ENCODE measurements around the gene CUEDC2.

The CUEDC2 gene

GRCh38 chr10:102467318-102467717 is 34.9 kb upstream of the CUEDC2 start:
- H3K36me3 ChIP-seq (ENCODE audit: control insufficient read depth in 1 of 2, insufficient read depth in 2 of 2, low read length in 2 of 2): no peaks in the 10 kb centered on the region

GRCh38 chr10:102465466-102465865 is 33.1 kb upstream of the CUEDC2 start:
- Histone ChIP-seq H3K9me3 (ENCODE audit: control insufficient read depth in 1 of 2, low read length in 2 of 2) (no peaks in the 10 kb centered on the region), H3K4me3 (ENCODE audit: low read depth in 1 of 2, low read length in 2 of 2) (no peak overlapping the region), H3K4me1 (ENCODE audit: control insufficient read depth in 1 of 2, insufficient read depth in 2 of 2, low read length in 2 of 2) (peaks cover 23 to 25% of the 10 kb centered on the region in 2 donors), H3K27ac (ENCODE audit: low read depth, low read length) (no peak overlapping the region), H3K27me3 (ENCODE audit: control insufficient read depth in 1 of 2, insufficient read depth in 2 of 2, low read length in 2 of 2) (no peaks in the 10 kb centered on the region), H3K36me3 (ENCODE audit: control insufficient read depth in 1 of 2, insufficient read depth in 2 of 2, low read length in 2 of 2) (no peaks in the 10 kb centered on the region), H3K9ac (ENCODE audit: low read depth in 1 of 2, low read length in 2 of 2) (no peak overlapping the region)

More at GRCh38 chr10:102467318-102467717, 34.9 kb upstream of the CUEDC2 start:
- no peaks in the 10 kb centered on the region for H3K27me3 ChIP-seq (ENCODE audit: control insufficient read depth in 1 of 2, insufficient read depth in 2 of 2, low read length in 2 of 2)
- peaks cover 14% of the 10 kb centered on the region in 2 donors for H3K4me1 ChIP-seq (ENCODE audit: control insufficient read depth in 1 of 2, insufficient read depth in 2 of 2, low read length in 2 of 2)
- H3K9me3 ChIP-seq (ENCODE audit: control insufficient read depth in 1 of 2, low read length in 2 of 2): no peaks in the 10 kb centered on the region
- H3K4me3 ChIP-seq (ENCODE audit: low read depth in 1 of 2, low read length in 2 of 2): no peak overlapping the region
- no peak overlapping the region for H3K9ac ChIP-seq (ENCODE audit: low read depth in 1 of 2, low read length in 2 of 2)
- no peak overlapping the region for H3K27ac ChIP-seq (ENCODE audit: low read depth, low read length)

GRCh38 chr10:102463983-102464382 is 31.6 kb upstream of the CUEDC2 start:
- Histone ChIP-seq H3K4me3 (ENCODE audit: low read depth in 1 of 2, low read length in 2 of 2) (no peak overlapping the region), H3K27ac (ENCODE audit: low read depth, low read length) (no peak overlapping the region), H3K36me3 (ENCODE audit: control insufficient read depth in 1 of 2, insufficient read depth in 2 of 2, low read length in 2 of 2) (no peaks in the 10 kb centered on the region), H3K9me3 (ENCODE audit: control insufficient read depth in 1 of 2, low read length in 2 of 2) (no peaks in the 10 kb centered on the region), H3K27me3 (ENCODE audit: control insufficient read depth in 1 of 2, insufficient read depth in 2 of 2, low read length in 2 of 2) (no peaks in the 10 kb centered on the region), H3K4me1 (ENCODE audit: control insufficient read depth in 1 of 2, insufficient read depth in 2 of 2, low read length in 2 of 2) (peaks cover 23 to 25% of the 10 kb centered on the region in 2 donors), H3K9ac (ENCODE audit: low read depth in 1 of 2, low read length in 2 of 2) (no peak overlapping the region)

DNA sequence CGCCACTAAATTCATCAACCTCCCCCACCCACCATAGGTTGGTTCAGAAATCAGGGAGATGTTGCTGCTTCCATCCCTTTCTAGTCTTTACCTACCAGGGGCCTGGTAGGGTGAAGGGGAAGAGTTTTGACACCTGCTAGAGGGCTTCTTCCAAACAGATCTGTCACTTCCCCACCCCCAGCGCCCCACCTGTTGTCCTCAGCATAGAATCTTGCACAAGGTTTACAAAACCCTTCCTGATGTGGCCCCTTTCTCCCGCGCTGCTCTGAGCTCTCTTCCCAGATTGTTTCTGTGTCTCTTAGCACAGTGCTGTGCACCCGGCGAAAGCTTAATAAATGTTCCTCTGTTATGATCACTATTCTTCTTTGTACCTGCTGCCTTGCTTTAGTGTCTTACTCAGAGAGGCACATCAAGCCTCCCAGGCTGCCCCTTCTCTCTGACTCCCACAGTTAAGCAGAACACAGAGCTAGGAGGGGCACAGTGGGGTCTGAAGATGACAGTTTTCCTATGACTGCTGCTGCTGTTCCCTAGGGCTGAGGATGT is 30.2 kb upstream of the CUEDC2 start:
- Histone ChIP-seq H3K9me3 (ENCODE audit: control insufficient read depth in 1 of 2, low read length in 2 of 2) (no peaks in the 10 kb centered on the region), H3K9ac (ENCODE audit: low read depth in 1 of 2, low read length in 2 of 2) (peak overlapping the region; percentile 1 to 30), H3K27ac (ENCODE audit: low read depth, low read length) (no peak overlapping the region), H3K27me3 (ENCODE audit: control insufficient read depth in 1 of 2, insufficient read depth in 2 of 2, low read length in 2 of 2) (no peaks in the 10 kb centered on the region), H3K36me3 (ENCODE audit: control insufficient read depth in 1 of 2, insufficient read depth in 2 of 2, low read length in 2 of 2) (no peaks in the 10 kb centered on the region), H3K4me1 (ENCODE audit: control insufficient read depth in 1 of 2, insufficient read depth in 2 of 2, low read length in 2 of 2) (peaks cover 23 to 25% of the 10 kb centered on the region in 2 donors), H3K4me3 (ENCODE audit: low read depth in 1 of 2, low read length in 2 of 2) (peak overlapping the region; percentile 23 to 50)

DNA sequence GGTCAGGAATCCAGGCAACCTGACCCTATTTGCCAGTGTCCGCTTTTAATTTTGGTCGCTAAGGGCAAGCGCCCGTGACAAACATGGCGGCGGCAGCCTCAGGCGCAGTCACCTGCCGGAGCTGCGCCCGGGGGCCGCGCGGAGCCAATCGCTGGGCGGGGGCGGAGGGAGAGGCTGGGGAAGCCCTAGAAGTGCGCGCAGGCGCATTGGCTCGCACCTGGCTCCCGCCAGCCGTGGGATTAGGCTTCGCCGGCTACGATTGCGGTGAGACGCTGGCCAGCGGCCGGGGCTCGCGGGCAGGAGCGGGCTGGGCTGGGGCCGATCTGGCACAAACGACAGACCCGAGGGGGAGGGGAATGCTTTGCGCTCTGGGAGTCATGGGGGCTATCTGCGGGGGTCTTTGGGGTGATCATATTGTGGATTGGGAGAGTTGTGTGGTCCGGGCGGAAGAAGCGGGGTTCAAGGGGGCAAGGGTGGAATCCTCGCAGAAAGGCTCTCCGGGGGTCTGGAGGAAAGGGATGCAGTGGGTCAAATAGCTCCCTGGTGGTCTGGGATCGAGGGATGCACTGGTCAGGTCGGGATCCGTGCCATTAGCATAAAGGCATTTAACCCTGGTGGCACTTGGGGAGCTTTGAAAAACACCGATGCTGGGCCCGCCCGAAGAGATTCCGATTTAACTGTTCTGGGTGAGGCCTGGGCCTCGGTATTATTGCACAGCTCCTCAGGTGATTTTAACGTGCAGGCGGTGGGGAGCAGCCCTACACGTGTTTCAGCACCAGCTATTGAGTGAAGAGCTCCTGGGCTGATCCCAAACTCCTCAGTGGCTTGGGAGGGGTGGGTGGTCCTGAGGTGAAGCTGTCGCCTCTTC is 29.0 kb upstream of the CUEDC2 start:
- Histone ChIP-seq H3K27ac (ENCODE audit: low read depth, low read length) (no peak overlapping the region), H3K9ac (ENCODE audit: low read depth in 1 of 2, low read length in 2 of 2) (peak overlapping the region; percentile 71)

DNA sequence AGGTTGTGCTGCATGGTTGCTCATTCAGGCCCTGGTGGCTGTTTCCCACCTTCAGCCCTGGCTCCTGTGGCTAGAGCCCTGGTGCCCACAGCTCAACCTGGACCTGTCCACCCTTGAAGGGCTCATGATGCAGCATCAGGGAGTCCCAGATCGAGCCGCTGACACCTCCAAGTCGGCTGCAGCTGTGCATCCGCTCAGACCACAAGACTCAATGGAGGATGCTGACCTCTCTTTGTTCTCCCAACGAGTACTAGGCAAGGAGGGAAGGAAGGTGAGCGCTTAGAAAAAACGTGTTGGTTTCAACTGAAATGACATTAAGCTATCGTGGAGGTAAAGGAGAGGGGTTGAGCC is 28.4 kb upstream of the CUEDC2 start:
- peak overlapping the region; percentile 65 to 71 for H3K9ac ChIP-seq (ENCODE audit: low read depth in 1 of 2, low read length in 2 of 2)

More for the DNA sequence above, 29.0 kb upstream of the CUEDC2 start:
- peak overlapping the region; percentile 76 to 87 for H3K4me3 ChIP-seq (ENCODE audit: low read depth in 1 of 2, low read length in 2 of 2)
- no peaks in the 10 kb centered on the region for H3K9me3 ChIP-seq (ENCODE audit: control insufficient read depth in 1 of 2, low read length in 2 of 2)
- H3K27me3 ChIP-seq (ENCODE audit: control insufficient read depth in 1 of 2, insufficient read depth in 2 of 2, low read length in 2 of 2): no peaks in the 10 kb centered on the region
- H3K36me3 ChIP-seq (ENCODE audit: control insufficient read depth in 1 of 2, insufficient read depth in 2 of 2, low read length in 2 of 2): peaks cover 0 to under 1% of the 10 kb centered on the region in 2 donors
- H3K4me1 ChIP-seq (ENCODE audit: control insufficient read depth in 1 of 2, insufficient read depth in 2 of 2, low read length in 2 of 2): peaks cover 23 to 25% of the 10 kb centered on the region in 2 donors

DNA sequence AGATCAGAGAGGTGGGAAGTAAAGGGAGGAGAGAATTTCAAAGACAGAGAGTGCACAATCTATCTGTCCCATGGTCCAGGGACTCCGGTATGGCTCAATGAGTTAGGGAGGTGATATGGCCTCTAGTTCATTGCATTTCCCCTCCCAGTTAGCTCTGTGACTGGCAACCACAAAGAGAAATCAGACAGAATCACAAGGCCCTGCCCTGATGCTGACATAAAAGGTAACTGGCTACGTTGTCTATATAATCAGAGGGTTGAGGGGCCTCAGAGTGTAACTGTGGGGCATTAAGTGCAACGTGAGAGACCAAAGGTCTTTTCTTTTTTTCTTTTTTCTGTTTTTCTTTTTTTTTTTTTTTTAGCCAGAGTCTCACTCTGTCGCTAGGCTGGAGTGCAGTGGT is 26.3 kb upstream of the CUEDC2 start:
- peaks cover 0 to 9% of the 10 kb centered on the region in 2 donors for H3K36me3 ChIP-seq (ENCODE audit: control insufficient read depth in 1 of 2, insufficient read depth in 2 of 2, low read length in 2 of 2)
- H3K9me3 ChIP-seq (ENCODE audit: control insufficient read depth in 1 of 2, low read length in 2 of 2): no peaks in the 10 kb centered on the region
- H3K27ac ChIP-seq (ENCODE audit: low read depth, low read length): no peak overlapping the region
- peaks cover 20 to 21% of the 10 kb centered on the region in 2 donors for H3K4me1 ChIP-seq (ENCODE audit: control insufficient read depth in 1 of 2, insufficient read depth in 2 of 2, low read length in 2 of 2)
- no peak overlapping the region for H3K4me3 ChIP-seq (ENCODE audit: low read depth in 1 of 2, low read length in 2 of 2)
- H3K9ac ChIP-seq (ENCODE audit: low read depth in 1 of 2, low read length in 2 of 2): no peak overlapping the region
- no peaks in the 10 kb centered on the region for H3K27me3 ChIP-seq (ENCODE audit: control insufficient read depth in 1 of 2, insufficient read depth in 2 of 2, low read length in 2 of 2)

More for the DNA sequence above, 28.4 kb upstream of the CUEDC2 start:
- no peaks in the 10 kb centered on the region for H3K27me3 ChIP-seq (ENCODE audit: control insufficient read depth in 1 of 2, insufficient read depth in 2 of 2, low read length in 2 of 2)
- H3K36me3 ChIP-seq (ENCODE audit: control insufficient read depth in 1 of 2, insufficient read depth in 2 of 2, low read length in 2 of 2): peaks cover 0 to 7% of the 10 kb centered on the region in 2 donors
- H3K27ac ChIP-seq (ENCODE audit: low read depth, low read length): no peak overlapping the region
- H3K4me1 ChIP-seq (ENCODE audit: control insufficient read depth in 1 of 2, insufficient read depth in 2 of 2, low read length in 2 of 2): peaks cover 23 to 25% of the 10 kb centered on the region in 2 donors
- peak overlapping the region; percentile 76 to 87 for H3K4me3 ChIP-seq (ENCODE audit: low read depth in 1 of 2, low read length in 2 of 2)
- H3K9me3 ChIP-seq (ENCODE audit: control insufficient read depth in 1 of 2, low read length in 2 of 2): no peaks in the 10 kb centered on the region

GRCh38 chr10:102457591-102458150 is 25.3 kb upstream of the CUEDC2 start:
- no peak overlapping the region for H3K4me3 ChIP-seq (ENCODE audit: low read depth in 1 of 2, low read length in 2 of 2)
- no peaks in the 10 kb centered on the region for H3K9me3 ChIP-seq (ENCODE audit: control insufficient read depth in 1 of 2, low read length in 2 of 2)
- H3K27me3 ChIP-seq (ENCODE audit: control insufficient read depth in 1 of 2, insufficient read depth in 2 of 2, low read length in 2 of 2): no peaks in the 10 kb centered on the region
- no peak overlapping the region for H3K27ac ChIP-seq (ENCODE audit: low read depth, low read length)
- no peak overlapping the region for H3K9ac ChIP-seq (ENCODE audit: low read depth in 1 of 2, low read length in 2 of 2)
- peaks cover 0 to 10% of the 10 kb centered on the region in 2 donors for H3K36me3 ChIP-seq (ENCODE audit: control insufficient read depth in 1 of 2, insufficient read depth in 2 of 2, low read length in 2 of 2)
- peaks cover 13% of the 10 kb centered on the region in 2 donors for H3K4me1 ChIP-seq (ENCODE audit: control insufficient read depth in 1 of 2, insufficient read depth in 2 of 2, low read length in 2 of 2)

GRCh38 chr10:102455893-102456471 is 23.6 kb upstream of the CUEDC2 start:
- peaks cover 8% of the 10 kb centered on the region in 2 donors for H3K4me1 ChIP-seq (ENCODE audit: control insufficient read depth in 1 of 2, insufficient read depth in 2 of 2, low read length in 2 of 2)
- H3K27ac ChIP-seq (ENCODE audit: low read depth, low read length): no peak overlapping the region
- no peak overlapping the region for H3K4me3 ChIP-seq (ENCODE audit: low read depth in 1 of 2, low read length in 2 of 2)
- no peaks in the 10 kb centered on the region for H3K9me3 ChIP-seq (ENCODE audit: control insufficient read depth in 1 of 2, low read length in 2 of 2)
- H3K36me3 ChIP-seq (ENCODE audit: control insufficient read depth in 1 of 2, insufficient read depth in 2 of 2, low read length in 2 of 2): peaks cover 0 to 13% of the 10 kb centered on the region in 2 donors
- no peak overlapping the region for H3K9ac ChIP-seq (ENCODE audit: low read depth in 1 of 2, low read length in 2 of 2)
- no peaks in the 10 kb centered on the region for H3K27me3 ChIP-seq (ENCODE audit: control insufficient read depth in 1 of 2, insufficient read depth in 2 of 2, low read length in 2 of 2)

Measured in duodenal mucosa (tissue), 2 donors.